K562 (cell line): ENCODE results near the gene CAMK1D. TPM values are rescaled to one million over a fixed set of nuclear protein-coding genes. Genes with fewer than 3 reads are reported as not detected.

ENCODE experiments used
- ATAC-seq: fragments of 200-7000 bp; cut with Tn5 transposase; 3 replicates; pipeline ENCODE4 v1.9.1; 2020; ENCODE audit warnings: moderate library complexity
- BruUV-seq: library from RNA; stranded (reverse); fragments of 400-500 nt; replicated peaks from 2 replicates; lab custom pipeline; 2021; lab: Mats Ljungman, UMichigan
- CTCF ChIA-PET: fragments of 300-600 bp; formaldehyde crosslinking; extraction: SDS; loops from one replicate; lab custom pipeline; 2021; ENCODE audit warnings: low intra/inter-chr PET ratio; lab: Yijun Ruan, JAX
- POLR2A ChIA-PET: fragments of 300-600, 350-650 bp; sonication (Branson Sonifier 250); formaldehyde crosslinking; extraction: SDS; loops from one replicate; lab custom pipeline; 2021; ENCODE audit warnings: antibody characterized with exemption, inconsistent platforms; lab: Yijun Ruan, JAX
- DNase-seq, 4 experiments: peaks; one replicate each; pipeline versions ENCODE4 v3.0.0 to v3.0.0-alpha.2; 2011 to 2018; ENCODE audit warnings: low spot score in 3 of 4, mixed read lengths in 3 of 4; ENCODE audit errors: extremely low read depth in 1 of 4
- FAIRE-seq: peaks from 2 replicates; lab custom pipeline; 2011; peaks lifted over from hg19 to GRCh38; lab: Jason Lieb, UNC
- H2AFZ ChIP-seq: 2 replicates; pipeline ENCODE4 v1.6.0; 2011; ENCODE audit warnings: low read depth, low read length, control low read depth, inconsistent platforms
- H3K27ac ChIP-seq: fragments of 200-600 bp; 3 replicates; pipeline ENCODE4 v1.8.0; 2011; ENCODE audit warnings: low read depth, mild to moderate bottlenecking, control low read depth, inconsistent platforms, low read length, moderate library complexity, mixed read lengths; ENCODE audit errors: extremely low read depth
- H3K27me3 ChIP-seq, 2 experiments: fragments of 300-600 bp in 1 of 2; 2 replicates in 1 of 2; 3 replicates in 1 of 2; pipeline versions ENCODE4 v1.6.0 to v1.8.0; 2011; ENCODE audit warnings: inconsistent platforms in 2 of 2, low read length in 2 of 2, mild to moderate bottlenecking in 1 of 2, mixed read lengths in 1 of 2, moderate library complexity in 1 of 2; ENCODE audit not compliant: control insufficient read depth in 2 of 2, insufficient read depth in 2 of 2
- H3K36me3 ChIP-seq: fragments of 300-600 bp; 3 replicates; pipeline ENCODE4 v1.8.0; 2011; ENCODE audit warnings: mild to moderate bottlenecking, low read length, inconsistent platforms; ENCODE audit not compliant: control insufficient read depth, insufficient read depth
- H3K4me1 ChIP-seq, 2 experiments: fragments of 200-600 bp in 1 of 2; replicated peaks in 1 of 2; 2 replicates in 1 of 2; 3 replicates in 1 of 2; pipeline versions ENCODE4 v1.5.1 to v1.8.0; 2011; ENCODE audit warnings: inconsistent platforms in 2 of 2, low read length in 2 of 2, mild to moderate bottlenecking in 1 of 2, mixed read lengths in 1 of 2, moderate library complexity in 1 of 2; ENCODE audit not compliant: control insufficient read depth in 2 of 2, insufficient read depth in 2 of 2
- H3K4me2 ChIP-seq: 2 replicates; pipeline ENCODE4 v1.6.1; 2011; ENCODE audit warnings: low read length, control low read depth, inconsistent platforms, mixed read lengths; ENCODE audit not compliant: insufficient read depth
- H3K4me3 ChIP-seq: fragments of 200-600 bp; sonication (generic), shearing (Covaris generic); 2 replicates; pipeline ENCODE4 v1.5.1; 2016; ENCODE audit warnings: control low read depth, inconsistent platforms
- H3K79me2 ChIP-seq: fragments of 200-600 bp; 3 replicates; pipeline ENCODE4 v1.8.0; 2011; ENCODE audit warnings: low read length, inconsistent platforms; ENCODE audit not compliant: control insufficient read depth, insufficient read depth
- H3K9ac ChIP-seq, 2 experiments: 2 replicates each; pipeline versions ENCODE4 v1.6.0 to v1.6.1; 2011; ENCODE audit warnings: low read depth in 2 of 2, low read length in 2 of 2, control low read depth in 1 of 2, inconsistent platforms in 1 of 2, mild to moderate bottlenecking in 1 of 2, mixed read lengths in 1 of 2; ENCODE audit not compliant: insufficient read depth in 1 of 2
- H3K9me1 ChIP-seq: one replicate; pipeline ENCODE4 v1.6.0; 2011; ENCODE audit warnings: inconsistent platforms, mild to moderate bottlenecking, low read length, moderate library complexity; ENCODE audit not compliant: control insufficient read depth, insufficient read depth
- H3K9me3 ChIP-seq: replicated peaks from 2 replicates; pipeline ENCODE4 v1.5.1; 2011; ENCODE audit warnings: low read depth, low read length, inconsistent platforms; ENCODE audit not compliant: control insufficient read depth, insufficient read depth
- H4K20me1 ChIP-seq: replicated peaks from 2 replicates; pipeline ENCODE4 v1.6.1; 2011; ENCODE audit warnings: low read length, inconsistent platforms, mixed read lengths; ENCODE audit not compliant: control insufficient read depth, insufficient read depth
- GABPA ChIP-seq: fragments of 200-800 bp; sonication (Bioruptor generic); conservative IDR thresholded peaks from 2 replicates; pipeline ENCODE4 v1.6.1; 2016; ENCODE audit warnings: low read depth, missing genetic modification characterization, missing compliant biosample characterization
- MAZ ChIP-seq, 2 experiments: fragments of 450-650 bp in 1 of 2; sonication (generic) in 1 of 2; formaldehyde crosslinking; IDR thresholded peaks in 1 of 2; conservative IDR thresholded peaks in 1 of 2; 2 replicates each; pipeline versions ENCODE4 v1.4.0 to v1.5.0; 2020; ENCODE audit warnings: mild to moderate bottlenecking in 1 of 2, missing genetic modification reagents in 1 of 2
- SAP30 ChIP-seq: fragments of 200-600 bp; sonication (generic); IDR thresholded peaks from 2 replicates; pipeline ENCODE4 v1.6.1; 2012; ENCODE audit warnings: borderline replicate concordance, low read depth, mild to moderate bottlenecking, moderate library complexity, low read length, control low read depth, inconsistent platforms; ENCODE audit not compliant: insufficient read depth, poor library complexity, severe bottlenecking
- SIX5 ChIP-seq, 2 experiments: IDR thresholded peaks; 2 replicates each; pipeline ENCODE4 v1.6.1; 2011; ENCODE audit warnings: low read length in 2 of 2, borderline replicate concordance in 1 of 2, low read depth in 1 of 2, mild to moderate bottlenecking in 1 of 2, moderate library complexity in 1 of 2; ENCODE audit not compliant: insufficient read depth in 1 of 2
- ZNF133 ChIP-seq: fragments of 250-450 bp; sonication (Bioruptor Pico); IDR thresholded peaks from 2 replicates; pipeline ENCODE4 v1.4.0; 2020; ENCODE audit warnings: mild to moderate bottlenecking
- ZNF384 ChIP-seq: IDR thresholded peaks from 2 replicates; pipeline ENCODE4 v1.6.1; 2012; ENCODE audit warnings: low read depth, low read length, improper control_type of control experiment
- ZNF511 ChIP-seq: sonication (generic); formaldehyde crosslinking; IDR thresholded peaks from 2 replicates; pipeline ENCODE4 v1.8.0; 2022; ENCODE audit warnings: mild to moderate bottlenecking, missing genetic modification reagents
- ZNF518B ChIP-seq: fragments of 250-450 bp; sonication (Bioruptor Pico); IDR thresholded peaks from 2 replicates; pipeline ENCODE4 v1.5.0; 2021; ENCODE audit warnings: mild to moderate bottlenecking, moderate library complexity
- ZNF57 ChIP-seq: fragments of 450-650 bp; formaldehyde crosslinking; IDR thresholded peaks from 2 replicates; pipeline ENCODE4 v1.4.0; 2020; ENCODE audit warnings: mild to moderate bottlenecking, moderate library complexity
- WGBS: fragments of 100-300 bp; shearing (Covaris generic); methylation state at CpG from one replicate; pipeline ENCODE4 v1.1.6; 2016; ENCODE audit warnings: low coverage, mixed read lengths; ENCODE audit not compliant: insufficient coverage; ENCODE audit errors: missing lambda C conversion rate; 5-methylcytosine and 5-hydroxymethylcytosine counted together
- in situ Hi-C: fragments of 300-500 bp; cut with MboI; formaldehyde crosslinking; loops from 4 replicates; pipeline ENCODE4 v1.15.0; 2018; ENCODE audit warnings: inconsistent platforms, mixed read lengths
- intact Hi-C: fragments of 100-400 bp; cut with micrococcal nuclease; formaldehyde crosslinking; loops from 2 replicates; pipeline ENCODE4 v1.14.2; 2022
- polyA plus RNA-seq, 8 experiments: library from polyadenylated mRNA; depleted of rRNA in 4 of 8; stranded (reverse) in 5 of 8; unstranded in 3 of 8; fragments of >200 nt; fragmentation: Nextera tagmentation in 2 of 8; fragmentation: Illumina TruSeq in 1 of 8; extraction: Ambion mirVana in 2 of 8; extraction: Trizol in 1 of 8; gene quantifications; 2 replicates each; pipeline versions ENCODE4 v1.2.1 to v1.2.3, GENCODE V29; 2011 to 2014; ENCODE audit warnings: inconsistent platforms in 1 of 8, missing spikeins in 1 of 8
- total RNA-seq, 7 experiments: library from RNA; depleted of rRNA in 6 of 7; stranded (reverse); fragments of >200 nt in 6 of 7; fragmentation: Illumina TruSeq in 2 of 7; extraction: Trizol in 2 of 7; gene quantifications; 2 replicates each; pipeline versions ENCODE4 v1.2.1 to v1.2.3, GENCODE V29; 2011 to 2021; ENCODE audit warnings: low replicate concordance in 1 of 7
- TF ChIP-seq, protein P1 (sequence below): sonication (generic); formaldehyde crosslinking; IDR thresholded peaks from 2 replicates; pipeline ENCODE4 v1.8.0; 2022; ENCODE audit warnings: mild to moderate bottlenecking, missing genetic modification reagents

The CAMK1D gene
- total and polyA plus RNA-seq, 9 of the 15 experiments (the other 6 are each of a cell fraction or from before 2014, with no cell fraction given): 0.12 to 0.24 (median 0.20) TPM; not detected in 5

GRCh38 chr10:12396567-12396966, 47.2 kb downstream of the CAMK1D start:
- CTCF ChIA-PET: no interaction called here
- no peaks in the 10 kb centered on the region for H3K36me3 ChIP-seq
- no peaks in the 10 kb centered on the region for H3K9me1 ChIP-seq
- WGBS: 0% methylated on average over 6 of the region's 6 CpGs
- no peak overlapping the region for H3K27ac ChIP-seq
- POLR2A ChIA-PET: interaction anchor here (1.3 kb wide), 1 partner anchor 9 kb away, joined by 3 read pairs; no protein-coding TSS in a partner anchor
- no peaks in the 10 kb centered on the region for H4K20me1 ChIP-seq
- ATAC-seq (no peak), FAIRE-seq (no peak), DNase-seq (no peak)
- no peak overlapping the region for H2AFZ ChIP-seq
- intact Hi-C loops: no loop called here
- no peaks in the 10 kb centered on the region for H3K4me1 ChIP-seq
- no peak overlapping the region for H3K9ac ChIP-seq
- BruUV-seq: no TSS peak
- no peaks in the 10 kb centered on the region for H3K9me3 ChIP-seq
- no peak overlapping the region for H3K4me2 ChIP-seq
- in situ Hi-C loops: no loop called here
- no peak overlapping the region for H3K4me3 ChIP-seq
- no peaks in the 10 kb centered on the region for H3K79me2 ChIP-seq
- peaks cover 18 to 43% of the 10 kb centered on the region in 2 experiments for H3K27me3 ChIP-seq
- TF ChIP-seq ZNF518B (CRISPR knock-in tag) (no peak), SIX5 (IDR thresholded peaks at IDR 0.05; ENCODE audit: borderline replicate concordance in 1 of 2, insufficient read depth in 1 of 2, low read depth in 1 of 2, low read length in 2 of 2) (no peak), GABPA (tag) (no peak), ZNF511 (CRISPR knock-in tag) (no peak), ZNF384 (no peak), ZNF133 (CRISPR knock-in tag) (no peak), ZNF57 (no peak), MAZ (CRISPR knock-in tag; conservative IDR thresholded peaks at IDR 0.05 in 1 of 2, IDR thresholded peaks at IDR 0.05 in 1 of 2) (no peak), SAP30 (no peak)
- TF ChIP-seq, protein P1, sequence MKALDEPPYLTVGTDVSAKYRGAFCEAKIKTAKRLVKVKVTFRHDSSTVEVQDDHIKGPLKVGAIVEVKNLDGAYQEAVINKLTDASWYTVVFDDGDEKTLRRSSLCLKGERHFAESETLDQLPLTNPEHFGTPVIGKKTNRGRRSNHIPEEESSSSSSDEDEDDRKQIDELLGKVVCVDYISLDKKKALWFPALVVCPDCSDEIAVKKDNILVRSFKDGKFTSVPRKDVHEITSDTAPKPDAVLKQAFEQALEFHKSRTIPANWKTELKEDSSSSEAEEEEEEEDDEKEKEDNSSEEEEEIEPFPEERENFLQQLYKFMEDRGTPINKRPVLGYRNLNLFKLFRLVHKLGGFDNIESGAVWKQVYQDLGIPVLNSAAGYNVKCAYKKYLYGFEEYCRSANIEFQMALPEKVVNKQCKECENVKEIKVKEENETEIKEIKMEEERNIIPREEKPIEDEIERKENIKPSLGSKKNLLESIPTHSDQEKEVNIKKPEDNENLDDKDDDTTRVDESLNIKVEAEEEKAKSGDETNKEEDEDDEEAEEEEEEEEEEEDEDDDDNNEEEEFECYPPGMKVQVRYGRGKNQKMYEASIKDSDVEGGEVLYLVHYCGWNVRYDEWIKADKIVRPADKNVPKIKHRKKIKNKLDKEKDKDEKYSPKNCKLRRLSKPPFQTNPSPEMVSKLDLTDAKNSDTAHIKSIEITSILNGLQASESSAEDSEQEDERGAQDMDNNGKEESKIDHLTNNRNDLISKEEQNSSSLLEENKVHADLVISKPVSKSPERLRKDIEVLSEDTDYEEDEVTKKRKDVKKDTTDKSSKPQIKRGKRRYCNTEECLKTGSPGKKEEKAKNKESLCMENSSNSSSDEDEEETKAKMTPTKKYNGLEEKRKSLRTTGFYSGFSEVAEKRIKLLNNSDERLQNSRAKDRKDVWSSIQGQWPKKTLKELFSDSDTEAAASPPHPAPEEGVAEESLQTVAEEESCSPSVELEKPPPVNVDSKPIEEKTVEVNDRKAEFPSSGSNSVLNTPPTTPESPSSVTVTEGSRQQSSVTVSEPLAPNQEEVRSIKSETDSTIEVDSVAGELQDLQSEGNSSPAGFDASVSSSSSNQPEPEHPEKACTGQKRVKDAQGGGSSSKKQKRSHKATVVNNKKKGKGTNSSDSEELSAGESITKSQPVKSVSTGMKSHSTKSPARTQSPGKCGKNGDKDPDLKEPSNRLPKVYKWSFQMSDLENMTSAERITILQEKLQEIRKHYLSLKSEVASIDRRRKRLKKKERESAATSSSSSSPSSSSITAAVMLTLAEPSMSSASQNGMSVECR (CRISPR knock-in tag): no peak
